NCI-H82 (cell line): Measurements from ENCODE around the gene TTYH1.

ENCODE experiments used
- DNase-seq: peaks from one replicate; lab custom pipeline; 2025; lab: John Stamatoyannopoulos, UW

The TTYH1 gene

GRCh38 chr19:54481326-54481930 is 66.2 kb downstream of the TTYH1 start:
- DNase-seq = peak; percentile 79

- no peak for DNase-seq
These were observed 67.6 kb downstream of the TTYH1 start for GRCh38 chr19:54482889-54483288.

GRCh38 chr19:54484451-54484850 is 69.2 kb downstream of the TTYH1 start:
- DNase-seq = no peak

- DNase-seq = no peak
These were observed 70.6 kb downstream of the TTYH1 start for GRCh38 chr19:54485851-54486250.
